WTC11 (cell line): ENCODE results near the gene OR4N5. TPM values are rescaled to one million over a fixed set of nuclear protein-coding genes. Genes with fewer than 3 reads are reported as not detected.

Source experiments
- ATAC-seq: fragments of 200-7000 bp; cut with Tn5 transposase; 2 replicates; pipeline ENCODE4 v1.10.0; 2021; ENCODE audit warnings: mild to moderate bottlenecking, moderate library complexity
- CTCF ChIA-PET: fragments of 300-600 bp; sonication (Branson Sonifier 250); formaldehyde crosslinking; loops from one replicate; lab custom pipeline; 2021; ENCODE audit warnings: antibody characterized with exemption; lab: Charles Lee
- POLR2A ChIA-PET: fragments of 350-600 bp; sonication (Branson Sonifier 250); formaldehyde crosslinking; loops from one replicate; lab custom pipeline; 2021; ENCODE audit warnings: antibody characterized with exemption; lab: Charles Lee
- DNase-seq: peaks from one replicate; pipeline ENCODE4 v3.0.0; 2021; ENCODE audit warnings: low spot score
- H3K27ac Mint-ChIP-seq: 2 replicates; pipeline ENCODE4 v1.8.0; 2021; ENCODE audit warnings: mixed read lengths
- H3K27me3 Mint-ChIP-seq: 2 replicates; pipeline ENCODE4 v1.8.0; 2021; ENCODE audit warnings: low read depth, mild to moderate bottlenecking, moderate library complexity, mixed read lengths
- H3K36me3 Mint-ChIP-seq: 2 replicates; pipeline ENCODE4 v1.8.0; 2021; ENCODE audit warnings: mixed read lengths
- H3K4me1 Mint-ChIP-seq: 2 replicates; pipeline ENCODE4 v1.8.0; 2022; ENCODE audit warnings: mixed read lengths
- H3K4me3 Mint-ChIP-seq: 2 replicates; pipeline ENCODE4 v1.8.0; 2021; ENCODE audit warnings: mild to moderate bottlenecking, moderate library complexity, mixed read lengths
- H3K9me3 Mint-ChIP-seq: 2 replicates; pipeline ENCODE4 v1.8.0; 2021; ENCODE audit warnings: mixed read lengths
- ATF1 ChIP-seq: sonication (generic); formaldehyde crosslinking; IDR thresholded peaks from 2 replicates; pipeline ENCODE4 v1.8.1; 2023; ENCODE audit warnings: mild to moderate bottlenecking, moderate library complexity, missing genetic modification reagents
- FOXK1 ChIP-seq: sonication (generic); formaldehyde crosslinking; IDR thresholded peaks from 2 replicates; pipeline ENCODE4 v1.8.0; 2022; ENCODE audit warnings: mild to moderate bottlenecking, moderate library complexity, missing genetic modification reagents
- GTF2I ChIP-seq: fragments of 250-450 bp; sonication (Bioruptor Pico); conservative IDR thresholded peaks from 2 replicates; pipeline ENCODE4 v1.4.0; 2021; ENCODE audit warnings: mild to moderate bottlenecking
- JAZF1 ChIP-seq: fragments of 250-450 bp; sonication (Bioruptor Pico); IDR thresholded peaks from 2 replicates; pipeline ENCODE4 v1.9.0; 2021; ENCODE audit warnings: moderate library complexity, mild to moderate bottlenecking, inconsistent platforms
- TEAD1 ChIP-seq: sonication (generic); formaldehyde crosslinking; IDR thresholded peaks from 2 replicates; pipeline ENCODE4 v1.8.0; 2022; ENCODE audit warnings: mild to moderate bottlenecking, missing genetic modification reagents
- ZNF232 ChIP-seq: sonication (generic); formaldehyde crosslinking; IDR thresholded peaks from 2 replicates; pipeline ENCODE4 v1.8.0; 2022; ENCODE audit warnings: mild to moderate bottlenecking, missing genetic modification reagents
- ZNF317 ChIP-seq: sonication (generic); formaldehyde crosslinking; IDR thresholded peaks from 2 replicates; pipeline ENCODE4 v1.8.1; 2023; ENCODE audit warnings: low read depth, mild to moderate bottlenecking, moderate library complexity, missing genetic modification reagents, borderline replicate concordance
- ZNF423 ChIP-seq: fragments of 250-450 bp; sonication (Bioruptor Pico); IDR thresholded peaks from 2 replicates; pipeline ENCODE4 v2.1.2; 2022; ENCODE audit warnings: mild to moderate bottlenecking, moderate library complexity
- total RNA-seq: library from RNA; stranded (reverse); gene quantifications from 3 replicates; pipeline ENCODE4 v1.2.3, GENCODE V29; 2021
- TF ChIP-seq, protein P1 (sequence below): sonication (generic); formaldehyde crosslinking; IDR thresholded peaks from 2 replicates; pipeline ENCODE4 v1.8.0; 2022; ENCODE audit warnings: mild to moderate bottlenecking, missing genetic modification reagents
- TF ChIP-seq, protein P2 (sequence below): fragments of 250-450 bp; sonication (Bioruptor Pico); IDR thresholded peaks from 2 replicates; pipeline ENCODE4 v2.1.2; 2022; ENCODE audit warnings: mild to moderate bottlenecking, moderate library complexity
- TF ChIP-seq, protein P3 (sequence below): fragments of 250-450 bp; sonication (Bioruptor Pico); IDR thresholded peaks from 2 replicates; pipeline ENCODE4 v1.9.0; 2021; ENCODE audit warnings: moderate library complexity, mild to moderate bottlenecking, inconsistent platforms, borderline replicate concordance
- TF ChIP-seq, protein P4 (sequence below): sonication (generic); formaldehyde crosslinking; conservative IDR thresholded peaks from 2 replicates; pipeline ENCODE4 v1.8.1; 2023; ENCODE audit warnings: mild to moderate bottlenecking, low read depth, missing genetic modification reagents, moderate library complexity
- TF ChIP-seq, protein P5 (sequence below): sonication (generic); formaldehyde crosslinking; IDR thresholded peaks from 2 replicates; pipeline ENCODE4 v1.8.0; 2022; ENCODE audit warnings: mild to moderate bottlenecking, missing genetic modification reagents
- TF ChIP-seq, protein P6 (sequence below): sonication (generic); formaldehyde crosslinking; IDR thresholded peaks from 2 replicates; pipeline ENCODE4 v1.8.0; 2022; ENCODE audit warnings: missing genetic modification reagents
- TF ChIP-seq, protein P7 (sequence below): sonication (generic); formaldehyde crosslinking; IDR thresholded peaks from 2 replicates; pipeline ENCODE4 v1.8.1; 2023; ENCODE audit warnings: mild to moderate bottlenecking, missing genetic modification reagents
- TF ChIP-seq, protein P8 (sequence below): sonication (generic); formaldehyde crosslinking; IDR thresholded peaks from 2 replicates; pipeline ENCODE4 v1.8.1; 2023; ENCODE audit warnings: mild to moderate bottlenecking, missing genetic modification reagents, moderate library complexity

The OR4N5 gene
- total RNA-seq, 1 experiment from 2014 or later = not detected

DNA sequence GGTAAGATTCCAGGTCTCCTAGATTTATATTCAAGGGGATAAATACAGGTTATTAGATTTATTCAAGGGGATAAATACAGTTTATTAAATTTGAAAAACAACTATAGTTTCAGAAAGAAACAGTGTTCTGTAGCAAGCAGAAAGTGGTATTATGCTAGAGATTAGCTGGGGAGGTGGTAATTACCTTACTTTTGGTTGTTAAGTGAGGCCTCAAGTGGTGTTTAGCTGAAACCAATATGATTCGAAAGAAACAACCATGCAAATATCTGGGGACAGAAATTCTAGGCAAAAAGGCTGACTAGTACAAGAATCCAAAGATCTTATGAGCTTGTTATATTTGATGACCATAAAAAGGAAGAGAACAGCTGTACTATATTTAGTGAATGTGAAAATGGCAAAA is 6.2 kb downstream of the OR4N5 start (continued):
- TF ChIP-seq, protein P1, sequence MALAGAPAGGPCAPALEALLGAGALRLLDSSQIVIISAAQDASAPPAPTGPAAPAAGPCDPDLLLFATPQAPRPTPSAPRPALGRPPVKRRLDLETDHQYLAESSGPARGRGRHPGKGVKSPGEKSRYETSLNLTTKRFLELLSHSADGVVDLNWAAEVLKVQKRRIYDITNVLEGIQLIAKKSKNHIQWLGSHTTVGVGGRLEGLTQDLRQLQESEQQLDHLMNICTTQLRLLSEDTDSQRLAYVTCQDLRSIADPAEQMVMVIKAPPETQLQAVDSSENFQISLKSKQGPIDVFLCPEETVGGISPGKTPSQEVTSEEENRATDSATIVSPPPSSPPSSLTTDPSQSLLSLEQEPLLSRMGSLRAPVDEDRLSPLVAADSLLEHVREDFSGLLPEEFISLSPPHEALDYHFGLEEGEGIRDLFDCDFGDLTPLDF (CRISPR knock-in tag) = no peak
- TF ChIP-seq ZNF232 (CRISPR knock-in tag) = no peak
- TF ChIP-seq, all 79 proteins: peak for 0

DNA sequence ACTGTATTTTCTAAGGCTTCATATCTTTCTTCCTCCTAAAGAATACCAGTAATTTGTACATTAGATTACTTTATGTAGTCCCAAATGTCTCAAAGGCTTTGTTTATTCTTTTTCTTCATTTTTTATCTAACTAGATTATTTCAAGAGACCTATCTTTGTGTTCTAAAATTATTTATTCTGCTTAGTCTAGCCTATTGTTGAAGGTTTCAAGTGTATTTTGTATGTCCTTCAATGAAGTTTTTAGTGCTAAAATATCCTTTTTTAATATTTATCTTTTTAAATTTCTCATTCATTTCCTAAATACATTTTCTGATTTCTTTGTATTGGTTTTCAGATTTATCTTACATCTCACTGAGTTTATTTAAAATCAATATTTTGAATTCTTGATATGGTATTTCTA is 25.8 kb downstream of the OR4N5 start:
- ATAC-seq = no peak
- ChIA-PET POLR2A (no interaction called here), CTCF (no interaction called here)
- peaks cover 94% of the 10 kb centered on the region for H3K9me3 Mint-ChIP-seq
- H3K4me3 Mint-ChIP-seq = no peak overlapping the region
- no peaks in the 10 kb centered on the region for H3K4me1 Mint-ChIP-seq
- no peaks in the 10 kb centered on the region; the same call in none of the 2 replicates for H3K27me3 Mint-ChIP-seq
- TF ChIP-seq, protein P2, sequence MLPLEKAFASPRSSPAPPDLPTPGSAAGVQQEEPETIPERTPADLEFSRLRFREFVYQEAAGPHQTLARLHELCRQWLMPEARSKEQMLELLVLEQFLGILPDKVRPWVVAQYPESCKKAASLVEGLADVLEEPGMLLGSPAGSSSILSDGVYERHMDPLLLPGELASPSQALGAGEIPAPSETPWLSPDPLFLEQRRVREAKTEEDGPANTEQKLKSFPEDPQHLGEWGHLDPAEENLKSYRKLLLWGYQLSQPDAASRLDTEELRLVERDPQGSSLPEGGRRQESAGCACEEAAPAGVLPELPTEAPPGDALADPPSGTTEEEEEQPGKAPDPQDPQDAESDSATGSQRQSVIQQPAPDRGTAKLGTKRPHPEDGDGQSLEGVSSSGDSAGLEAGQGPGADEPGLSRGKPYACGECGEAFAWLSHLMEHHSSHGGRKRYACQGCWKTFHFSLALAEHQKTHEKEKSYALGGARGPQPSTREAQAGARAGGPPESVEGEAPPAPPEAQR = no peak
- TF ChIP-seq, protein P3, sequence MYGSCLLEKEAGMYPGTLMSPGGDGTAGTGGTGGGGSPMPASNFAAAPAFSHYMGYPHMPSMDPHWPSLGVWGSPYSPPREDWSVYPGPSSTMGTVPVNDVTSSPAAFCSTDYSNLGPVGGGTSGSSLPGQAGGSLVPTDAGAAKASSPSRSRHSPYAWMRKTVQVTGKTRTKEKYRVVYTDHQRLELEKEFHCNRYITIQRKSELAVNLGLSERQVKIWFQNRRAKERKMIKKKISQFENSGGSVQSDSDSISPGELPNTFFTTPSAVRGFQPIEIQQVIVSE (CRISPR knock-in tag) = no peak
- no peak for TF ChIP-seq TEAD1 (CRISPR knock-in tag)
- TF ChIP-seq, protein P1 (CRISPR knock-in tag) = no peak
- TF ChIP-seq, protein P4, sequence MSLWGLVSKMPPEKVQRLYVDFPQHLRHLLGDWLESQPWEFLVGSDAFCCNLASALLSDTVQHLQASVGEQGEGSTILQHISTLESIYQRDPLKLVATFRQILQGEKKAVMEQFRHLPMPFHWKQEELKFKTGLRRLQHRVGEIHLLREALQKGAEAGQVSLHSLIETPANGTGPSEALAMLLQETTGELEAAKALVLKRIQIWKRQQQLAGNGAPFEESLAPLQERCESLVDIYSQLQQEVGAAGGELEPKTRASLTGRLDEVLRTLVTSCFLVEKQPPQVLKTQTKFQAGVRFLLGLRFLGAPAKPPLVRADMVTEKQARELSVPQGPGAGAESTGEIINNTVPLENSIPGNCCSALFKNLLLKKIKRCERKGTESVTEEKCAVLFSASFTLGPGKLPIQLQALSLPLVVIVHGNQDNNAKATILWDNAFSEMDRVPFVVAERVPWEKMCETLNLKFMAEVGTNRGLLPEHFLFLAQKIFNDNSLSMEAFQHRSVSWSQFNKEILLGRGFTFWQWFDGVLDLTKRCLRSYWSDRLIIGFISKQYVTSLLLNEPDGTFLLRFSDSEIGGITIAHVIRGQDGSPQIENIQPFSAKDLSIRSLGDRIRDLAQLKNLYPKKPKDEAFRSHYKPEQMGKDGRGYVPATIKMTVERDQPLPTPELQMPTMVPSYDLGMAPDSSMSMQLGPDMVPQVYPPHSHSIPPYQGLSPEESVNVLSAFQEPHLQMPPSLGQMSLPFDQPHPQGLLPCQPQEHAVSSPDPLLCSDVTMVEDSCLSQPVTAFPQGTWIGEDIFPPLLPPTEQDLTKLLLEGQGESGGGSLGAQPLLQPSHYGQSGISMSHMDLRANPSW = no peak
- TF ChIP-seq, protein P5, sequence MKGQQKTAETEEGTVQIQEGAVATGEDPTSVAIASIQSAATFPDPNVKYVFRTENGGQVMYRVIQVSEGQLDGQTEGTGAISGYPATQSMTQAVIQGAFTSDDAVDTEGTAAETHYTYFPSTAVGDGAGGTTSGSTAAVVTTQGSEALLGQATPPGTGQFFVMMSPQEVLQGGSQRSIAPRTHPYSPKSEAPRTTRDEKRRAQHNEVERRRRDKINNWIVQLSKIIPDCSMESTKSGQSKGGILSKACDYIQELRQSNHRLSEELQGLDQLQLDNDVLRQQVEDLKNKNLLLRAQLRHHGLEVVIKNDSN (CRISPR knock-in tag) = no peak
- no peak for TF ChIP-seq ZNF317 (CRISPR knock-in tag)
- no peak for TF ChIP-seq JAZF1 (CRISPR knock-in tag)
- TF ChIP-seq, protein P6, sequence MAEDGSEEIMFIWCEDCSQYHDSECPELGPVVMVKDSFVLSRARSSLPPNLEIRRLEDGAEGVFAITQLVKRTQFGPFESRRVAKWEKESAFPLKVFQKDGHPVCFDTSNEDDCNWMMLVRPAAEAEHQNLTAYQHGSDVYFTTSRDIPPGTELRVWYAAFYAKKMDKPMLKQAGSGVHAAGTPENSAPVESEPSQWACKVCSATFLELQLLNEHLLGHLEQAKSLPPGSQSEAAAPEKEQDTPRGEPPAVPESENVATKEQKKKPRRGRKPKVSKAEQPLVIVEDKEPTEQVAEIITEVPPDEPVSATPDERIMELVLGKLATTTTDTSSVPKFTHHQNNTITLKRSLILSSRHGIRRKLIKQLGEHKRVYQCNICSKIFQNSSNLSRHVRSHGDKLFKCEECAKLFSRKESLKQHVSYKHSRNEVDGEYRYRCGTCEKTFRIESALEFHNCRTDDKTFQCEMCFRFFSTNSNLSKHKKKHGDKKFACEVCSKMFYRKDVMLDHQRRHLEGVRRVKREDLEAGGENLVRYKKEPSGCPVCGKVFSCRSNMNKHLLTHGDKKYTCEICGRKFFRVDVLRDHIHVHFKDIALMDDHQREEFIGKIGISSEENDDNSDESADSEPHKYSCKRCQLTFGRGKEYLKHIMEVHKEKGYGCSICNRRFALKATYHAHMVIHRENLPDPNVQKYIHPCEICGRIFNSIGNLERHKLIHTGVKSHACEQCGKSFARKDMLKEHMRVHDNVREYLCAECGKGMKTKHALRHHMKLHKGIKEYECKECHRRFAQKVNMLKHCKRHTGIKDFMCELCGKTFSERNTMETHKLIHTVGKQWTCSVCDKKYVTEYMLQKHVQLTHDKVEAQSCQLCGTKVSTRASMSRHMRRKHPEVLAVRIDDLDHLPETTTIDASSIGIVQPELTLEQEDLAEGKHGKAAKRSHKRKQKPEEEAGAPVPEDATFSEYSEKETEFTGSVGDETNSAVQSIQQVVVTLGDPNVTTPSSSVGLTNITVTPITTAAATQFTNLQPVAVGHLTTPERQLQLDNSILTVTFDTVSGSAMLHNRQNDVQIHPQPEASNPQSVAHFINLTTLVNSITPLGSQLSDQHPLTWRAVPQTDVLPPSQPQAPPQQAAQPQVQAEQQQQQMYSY (CRISPR knock-in tag) = no peak
- TF ChIP-seq ZNF423 (CRISPR knock-in tag) = no peak
- no peak for TF ChIP-seq FOXK1
- TF ChIP-seq, protein P7, sequence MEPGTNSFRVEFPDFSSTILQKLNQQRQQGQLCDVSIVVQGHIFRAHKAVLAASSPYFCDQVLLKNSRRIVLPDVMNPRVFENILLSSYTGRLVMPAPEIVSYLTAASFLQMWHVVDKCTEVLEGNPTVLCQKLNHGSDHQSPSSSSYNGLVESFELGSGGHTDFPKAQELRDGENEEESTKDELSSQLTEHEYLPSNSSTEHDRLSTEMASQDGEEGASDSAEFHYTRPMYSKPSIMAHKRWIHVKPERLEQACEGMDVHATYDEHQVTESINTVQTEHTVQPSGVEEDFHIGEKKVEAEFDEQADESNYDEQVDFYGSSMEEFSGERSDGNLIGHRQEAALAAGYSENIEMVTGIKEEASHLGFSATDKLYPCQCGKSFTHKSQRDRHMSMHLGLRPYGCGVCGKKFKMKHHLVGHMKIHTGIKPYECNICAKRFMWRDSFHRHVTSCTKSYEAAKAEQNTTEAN (CRISPR knock-in tag) = no peak
- no peak for TF ChIP-seq ATF1
- no peak for TF ChIP-seq GTF2I (CRISPR knock-in tag)
- TF ChIP-seq, protein P8, sequence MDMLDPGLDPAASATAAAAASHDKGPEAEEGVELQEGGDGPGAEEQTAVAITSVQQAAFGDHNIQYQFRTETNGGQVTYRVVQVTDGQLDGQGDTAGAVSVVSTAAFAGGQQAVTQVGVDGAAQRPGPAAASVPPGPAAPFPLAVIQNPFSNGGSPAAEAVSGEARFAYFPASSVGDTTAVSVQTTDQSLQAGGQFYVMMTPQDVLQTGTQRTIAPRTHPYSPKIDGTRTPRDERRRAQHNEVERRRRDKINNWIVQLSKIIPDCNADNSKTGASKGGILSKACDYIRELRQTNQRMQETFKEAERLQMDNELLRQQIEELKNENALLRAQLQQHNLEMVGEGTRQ (CRISPR knock-in tag) = no peak
- DNase-seq = no peak
- no peak overlapping the region for H3K27ac Mint-ChIP-seq
- peaks cover 63% of the 10 kb centered on the region for H3K36me3 Mint-ChIP-seq
